GM19238 (cell line): ENCODE measurements around the gene ALKBH7.
"Not testable (repeated sequence)": the region's sequence is repeated elsewhere in the genome, so short reads cannot be mapped to it uniquely, and the experiment has no call there.

Experiments
- DNase-seq: peaks from one replicate; pipeline ENCODE4 v3.0.0; 2011; ENCODE audit warnings: low spot score; ENCODE audit not compliant: insufficient read length

ALKBH7 gene, protein sequence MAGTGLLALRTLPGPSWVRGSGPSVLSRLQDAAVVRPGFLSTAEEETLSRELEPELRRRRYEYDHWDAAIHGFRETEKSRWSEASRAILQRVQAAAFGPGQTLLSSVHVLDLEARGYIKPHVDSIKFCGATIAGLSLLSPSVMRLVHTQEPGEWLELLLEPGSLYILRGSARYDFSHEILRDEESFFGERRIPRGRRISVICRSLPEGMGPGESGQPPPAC

DNA sequence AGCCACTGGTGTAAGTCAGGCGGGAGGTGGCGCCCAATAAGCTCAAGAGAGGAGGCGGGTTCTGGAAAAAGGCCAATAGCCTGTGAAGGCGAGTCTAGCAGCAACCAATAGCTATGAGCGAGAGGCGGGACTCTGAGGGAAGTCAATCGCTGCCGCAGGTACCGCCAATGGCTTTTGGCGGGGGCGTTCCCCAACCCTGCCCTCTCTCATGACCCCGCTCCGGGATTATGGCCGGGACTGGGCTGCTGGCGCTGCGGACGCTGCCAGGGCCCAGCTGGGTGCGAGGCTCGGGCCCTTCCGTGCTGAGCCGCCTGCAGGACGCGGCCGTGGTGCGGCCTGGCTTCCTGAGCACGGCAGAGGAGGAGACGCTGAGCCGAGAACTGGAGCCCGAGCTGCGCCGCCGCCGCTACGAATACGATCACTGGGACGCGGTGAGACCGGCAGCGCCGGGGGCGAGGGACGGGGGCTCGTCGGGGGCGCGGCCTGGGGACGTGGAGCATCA, at the start of gene ALKBH7:
TSS of gene ALKBH7 (plus strand) at position 201 of the 502 bp plus-strand sequence. CDS start at position 228, 27 bp downstream.
- DNase-seq = peak; percentile 91

DNA sequence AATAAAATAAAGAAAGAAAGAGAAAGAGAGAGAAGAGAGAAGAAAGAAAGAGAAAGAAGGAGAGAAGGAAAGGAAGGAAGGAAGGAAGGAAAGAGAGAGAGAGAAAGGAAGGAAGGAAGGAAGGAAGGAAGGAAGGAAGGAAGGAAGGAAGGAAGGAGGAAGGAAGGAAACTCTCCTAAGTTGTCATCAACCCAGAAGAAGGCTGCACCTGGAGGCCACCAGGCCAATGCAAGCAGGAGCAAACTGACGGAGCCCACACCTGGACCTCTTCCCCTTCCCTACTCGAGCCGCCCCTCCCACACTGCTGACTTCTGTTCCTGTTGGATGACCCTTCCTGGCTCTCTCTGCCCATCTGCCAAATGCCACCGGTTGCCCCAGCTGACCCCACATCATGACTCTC, 47.8 kb upstream of the ALKBH7 start:
- DNase-seq = no peak

DNA sequence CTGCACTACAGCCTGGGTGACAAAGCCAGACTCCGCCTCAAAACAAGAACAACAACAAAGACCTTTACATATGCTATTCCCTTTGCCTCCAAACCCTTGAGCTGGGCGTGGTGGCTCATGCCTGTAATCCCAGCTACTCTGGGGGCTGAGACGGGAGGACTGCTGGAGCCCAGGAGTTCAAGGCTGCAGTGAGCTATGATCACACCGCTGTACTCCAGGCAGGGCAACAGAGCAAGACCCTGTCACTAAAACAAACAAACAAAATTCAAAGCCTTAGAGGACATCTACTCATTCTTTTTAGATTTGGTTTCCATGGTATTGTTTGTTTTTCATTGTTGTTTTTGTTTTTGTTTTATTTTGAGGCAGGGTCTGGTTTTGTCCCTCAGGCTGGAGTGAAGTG, 47.0 kb upstream of the ALKBH7 start:
- no peak for DNase-seq

DNA sequence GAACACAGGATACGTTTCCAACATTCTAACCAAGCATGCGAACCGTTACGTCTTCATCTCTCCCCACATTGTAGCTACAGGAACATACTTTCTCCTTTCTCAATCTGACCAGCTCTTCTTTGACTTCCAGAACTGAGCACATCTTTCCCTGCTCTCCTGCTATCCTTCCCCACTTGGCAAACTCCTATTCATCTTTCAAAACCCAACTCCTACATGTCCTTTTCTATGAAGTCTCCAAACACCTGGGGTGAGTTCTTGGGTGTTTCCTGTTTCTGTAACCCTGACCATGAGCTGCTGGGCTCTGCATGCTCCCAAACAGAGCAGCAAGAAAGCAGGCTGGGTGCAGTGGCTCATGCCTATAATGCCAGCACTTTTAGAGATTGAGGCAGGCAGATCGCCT, 45.8 kb upstream of the ALKBH7 start:
- DNase-seq = no peak

DNA sequence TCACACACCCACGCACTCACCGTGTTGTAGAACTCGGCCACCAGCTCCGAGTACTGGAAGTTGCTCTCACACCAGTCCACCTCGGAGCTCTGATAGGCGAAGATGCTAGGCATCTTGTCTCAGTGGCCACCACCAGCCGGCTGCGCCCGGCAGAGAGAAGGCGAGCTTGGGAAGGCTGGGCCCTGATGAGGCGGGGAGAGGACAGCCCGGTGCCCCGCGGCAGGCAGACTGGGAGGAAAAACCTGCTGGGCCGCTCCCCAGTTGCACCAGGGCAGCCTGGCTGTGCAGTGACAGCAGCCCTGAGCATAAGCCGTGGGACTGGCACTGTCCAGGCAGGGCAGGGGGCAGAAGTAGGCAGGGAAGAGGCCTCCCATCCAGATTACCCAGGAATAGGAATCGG, 39.2 kb upstream of the ALKBH7 start, which contains the start of gene ACER1:
TSS of gene ACER1 (minus strand) at position 174 of the 400 bp plus-strand sequence. CDS start at position 113, 61 bp downstream.
- DNase-seq = no peak

DNA sequence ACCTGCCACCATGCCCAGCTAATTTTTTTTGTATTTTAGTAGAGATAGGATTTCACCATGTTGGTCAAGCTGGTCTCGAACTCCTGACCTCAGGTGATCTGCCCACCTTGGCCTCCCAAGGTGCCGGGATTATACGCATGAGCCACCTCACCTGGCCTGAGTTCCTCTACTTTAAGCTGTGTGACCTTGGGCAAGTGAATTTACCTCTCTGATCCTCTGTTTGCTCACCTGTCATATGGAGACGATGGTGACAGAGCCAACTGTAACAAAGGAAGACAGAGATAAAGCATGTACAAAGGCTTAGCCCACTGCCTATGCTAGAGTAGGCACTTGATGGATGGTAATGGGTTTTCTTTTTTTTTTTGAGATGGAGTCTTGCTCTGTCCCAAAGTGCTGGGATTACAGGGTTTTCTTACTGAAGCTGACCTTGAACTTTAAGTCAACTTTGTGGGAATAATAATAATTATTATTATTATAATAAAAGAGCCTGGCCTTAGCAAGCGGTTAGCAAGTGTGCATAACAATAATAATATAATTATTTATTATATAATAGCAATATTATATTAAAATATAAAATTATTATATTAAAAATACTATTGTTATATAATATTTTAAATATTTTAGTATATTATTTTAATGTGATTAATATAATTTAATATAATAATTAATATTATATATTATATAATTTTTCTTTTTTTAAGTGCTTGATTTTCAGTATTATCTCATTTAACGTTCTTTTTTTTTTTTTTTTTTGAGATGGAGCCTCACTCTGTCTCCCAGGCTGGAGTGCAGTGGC, 37.9 kb upstream of the ALKBH7 start:
- no peak for DNase-seq

DNA sequence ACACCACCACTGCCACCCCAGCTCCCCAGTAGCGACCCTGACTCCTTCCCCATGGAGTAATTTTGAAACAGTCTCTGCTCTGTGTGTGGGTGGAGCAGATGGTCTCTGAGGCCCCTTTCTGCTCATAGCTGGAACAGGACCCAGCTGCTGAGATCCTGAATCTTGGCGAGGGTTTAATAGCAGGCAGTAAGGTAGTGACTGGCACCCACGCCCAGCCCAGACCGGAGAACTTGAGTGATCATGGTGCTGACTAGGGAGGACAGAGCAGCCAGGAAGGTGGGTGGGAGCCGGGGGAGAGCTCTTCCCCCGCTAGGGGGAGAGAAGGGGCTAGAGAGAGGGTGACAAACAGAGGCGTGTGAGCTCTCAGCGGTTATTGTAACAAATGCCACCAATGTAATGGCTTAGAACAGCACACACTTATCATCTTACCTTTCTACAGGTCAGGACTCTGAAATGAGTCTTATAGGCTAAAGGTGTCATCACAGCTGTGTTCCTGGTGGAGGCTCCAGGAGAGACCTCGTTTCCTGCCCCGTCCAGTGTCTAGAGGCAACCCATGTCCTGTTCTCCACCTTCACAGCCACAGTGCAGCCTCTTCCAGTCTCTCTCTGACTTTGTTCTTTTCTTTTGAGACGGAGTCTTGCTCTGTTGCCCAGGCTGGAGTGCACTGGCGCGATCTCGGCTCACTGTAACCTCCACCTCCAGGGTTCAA, 31.9 kb upstream of the ALKBH7 start:
- DNase-seq = no peak

DNA sequence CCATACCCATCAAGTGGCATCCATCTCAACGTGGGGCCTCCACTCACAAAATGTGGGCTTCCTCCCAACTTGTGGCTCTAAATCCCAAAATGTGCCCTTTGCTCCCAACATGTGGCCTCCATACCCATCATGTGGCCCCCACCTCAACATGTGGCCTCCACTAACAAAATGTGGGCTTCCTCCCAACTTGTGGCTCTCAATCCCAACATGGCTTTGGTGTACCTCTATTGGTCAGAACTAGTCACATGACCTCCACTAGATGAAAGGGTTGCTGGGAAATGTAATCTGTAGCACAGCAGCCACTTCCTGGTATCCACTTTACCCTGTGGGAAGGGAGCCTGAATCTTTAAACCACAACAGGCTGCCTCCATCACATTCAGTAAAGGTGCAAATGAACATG, 29.1 kb upstream of the ALKBH7 start:
- no peak for DNase-seq

DNA sequence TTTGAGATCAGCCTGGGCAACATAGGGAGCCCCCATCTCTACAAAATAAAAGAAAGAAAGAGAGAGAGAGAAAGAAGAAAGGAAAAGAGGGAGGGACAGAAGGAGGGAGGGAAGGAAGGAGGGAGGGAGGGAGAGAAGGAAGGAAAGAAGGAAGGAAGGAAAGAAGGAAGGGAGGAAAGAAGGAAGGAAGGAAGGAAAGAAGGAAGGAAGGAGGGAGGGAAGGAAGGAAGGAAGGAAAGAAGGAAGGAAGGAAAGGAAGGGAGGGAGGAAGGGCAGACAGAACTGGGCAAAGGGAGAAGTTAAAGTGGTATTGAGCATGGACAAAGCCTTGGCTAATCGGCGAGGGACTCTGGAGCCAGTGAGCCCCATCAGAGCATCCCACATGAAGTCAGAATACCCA, 23.3 kb upstream of the ALKBH7 start:
- DNase-seq = not testable (repeated sequence)

DNA sequence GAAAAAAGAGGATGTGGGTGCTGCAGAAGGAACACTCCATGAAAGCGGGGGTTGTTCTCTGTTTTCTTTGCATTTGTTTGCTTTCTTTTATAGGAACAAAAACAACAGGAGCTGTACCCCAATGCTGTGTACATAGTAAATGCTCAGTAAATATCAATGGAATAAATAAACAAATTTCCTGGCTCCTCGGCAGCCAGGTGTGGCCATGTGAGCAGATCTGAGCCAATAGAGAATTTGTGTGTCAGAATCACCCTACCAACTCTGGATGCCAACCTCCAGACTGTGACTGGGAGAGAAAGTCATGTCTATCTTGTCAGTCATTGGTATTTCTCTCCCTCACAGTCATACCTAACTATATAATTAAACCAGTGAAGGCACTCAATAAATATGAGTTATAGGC, 21.9 kb upstream of the ALKBH7 start:
- no peak for DNase-seq

DNA sequence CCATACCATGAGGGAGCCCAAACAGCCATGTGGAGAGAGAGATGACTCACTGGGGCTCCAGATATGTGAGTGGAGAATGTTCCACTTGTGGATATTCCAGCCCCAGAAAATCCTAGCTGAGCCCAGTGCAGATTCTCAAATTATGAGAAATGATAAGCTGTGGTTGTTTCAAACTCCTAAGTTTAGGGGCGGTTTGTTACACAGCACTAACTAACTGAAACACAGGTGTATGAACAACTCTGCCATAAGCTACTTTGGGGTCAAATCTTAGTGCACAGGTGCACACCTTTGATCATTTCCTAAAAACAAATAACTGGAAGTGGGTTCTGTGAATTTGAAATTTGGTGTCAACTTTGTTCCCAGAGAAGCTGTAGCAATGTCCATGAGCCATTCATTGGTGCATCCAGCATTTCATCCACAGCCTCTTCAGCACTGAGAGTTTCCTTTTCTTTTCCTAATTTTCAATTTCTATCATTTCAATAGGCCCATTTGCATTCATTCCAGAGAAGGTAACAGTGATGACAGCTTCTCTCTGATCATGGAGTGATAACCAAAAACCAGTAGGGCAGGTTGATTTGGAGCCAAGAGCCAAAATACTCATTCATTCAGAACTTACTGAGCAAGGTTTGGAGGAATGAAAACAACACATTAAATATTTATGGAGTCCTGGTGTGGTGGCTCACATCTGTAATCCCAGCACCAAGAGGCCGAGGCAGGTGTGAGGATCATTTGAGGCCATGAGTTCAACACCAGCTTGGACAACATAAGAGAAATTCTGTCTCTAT, 20.0 kb upstream of the ALKBH7 start:
- DNase-seq = no peak

DNA sequence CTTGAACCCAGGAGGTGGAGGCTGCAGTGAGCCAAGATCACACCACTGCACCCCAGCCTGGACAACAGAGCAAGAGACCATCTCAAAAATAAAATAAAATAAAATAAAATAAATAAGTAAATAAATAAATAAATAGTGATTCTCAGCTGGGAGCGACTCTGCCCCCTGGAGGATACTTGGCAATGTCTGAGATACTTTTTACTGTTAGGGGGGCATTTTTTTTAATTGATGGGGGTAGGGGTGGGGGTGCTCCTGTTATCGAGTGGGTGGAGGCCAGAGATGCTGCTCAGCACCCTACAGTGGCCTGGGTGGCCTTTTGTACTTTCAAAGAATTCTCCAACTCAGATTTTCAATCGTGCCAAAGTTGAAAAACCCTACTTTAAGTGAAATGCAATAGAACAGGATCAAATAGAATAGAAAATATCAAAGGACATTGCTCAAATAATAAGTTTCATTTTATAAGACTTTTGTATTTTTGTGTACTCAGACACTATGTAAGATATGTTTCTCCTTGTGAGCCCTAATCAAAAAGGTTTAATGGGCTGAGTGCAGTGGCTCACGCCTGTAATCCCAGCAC, 18.4 kb upstream of the ALKBH7 start:
- DNase-seq = no peak

DNA sequence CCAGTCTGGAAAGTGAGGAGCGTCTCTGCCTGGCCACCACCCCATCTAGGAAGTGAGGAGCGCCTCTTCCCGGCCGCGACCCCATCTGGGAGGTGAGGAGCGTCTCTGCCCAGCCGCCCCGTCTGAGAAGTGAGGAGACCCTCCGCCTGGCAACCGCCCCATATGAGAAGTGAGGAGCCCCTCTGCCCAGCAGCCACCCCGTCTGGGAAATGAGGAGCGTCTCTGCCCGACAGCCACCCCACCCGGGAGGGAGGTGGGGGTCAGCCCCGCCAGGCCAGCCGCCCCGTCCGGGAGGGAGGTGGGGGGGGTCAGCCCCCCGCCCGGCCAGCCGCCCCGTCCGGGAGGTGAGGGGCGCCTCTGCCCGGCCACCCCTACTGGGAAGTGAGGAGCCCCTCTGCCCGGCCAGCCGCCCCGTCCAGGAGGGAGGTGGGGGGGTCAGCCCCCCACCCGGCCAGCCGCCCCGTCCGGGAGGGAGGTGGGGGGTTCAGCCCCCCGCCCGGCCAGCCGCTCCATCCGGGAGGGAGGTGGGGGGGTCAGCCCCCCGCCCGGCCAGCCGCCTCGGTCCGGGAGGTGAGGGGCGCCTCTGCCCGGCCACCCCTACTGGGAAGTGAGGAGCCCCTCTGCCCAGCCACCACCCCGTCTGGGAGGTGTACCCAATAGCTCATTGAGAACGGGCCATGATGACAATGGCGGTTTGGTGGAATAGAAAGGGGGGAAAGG, 17.1 kb upstream of the ALKBH7 start:
- not testable (repeated sequence) for DNase-seq

DNA sequence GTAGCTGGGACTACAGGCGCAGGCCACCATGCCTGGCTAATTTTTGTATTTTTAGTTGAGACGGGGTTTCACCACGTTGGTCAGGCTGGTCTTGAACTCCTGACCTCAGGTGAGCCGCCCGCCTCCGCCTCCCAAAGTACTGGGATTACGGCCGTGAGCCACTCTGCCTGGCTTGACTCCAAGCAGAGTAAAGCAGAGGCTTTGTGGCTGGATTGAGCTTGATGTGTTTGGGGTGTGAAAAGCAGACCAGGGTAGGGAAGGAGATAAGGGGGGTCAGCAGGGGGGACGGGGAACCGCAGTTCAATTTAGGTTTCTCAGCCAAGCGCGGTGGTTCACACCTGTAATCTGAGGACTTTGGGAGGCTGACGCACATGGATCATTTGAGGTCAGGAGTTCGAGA, 15.4 kb upstream of the ALKBH7 start:
- DNase-seq = no peak

DNA sequence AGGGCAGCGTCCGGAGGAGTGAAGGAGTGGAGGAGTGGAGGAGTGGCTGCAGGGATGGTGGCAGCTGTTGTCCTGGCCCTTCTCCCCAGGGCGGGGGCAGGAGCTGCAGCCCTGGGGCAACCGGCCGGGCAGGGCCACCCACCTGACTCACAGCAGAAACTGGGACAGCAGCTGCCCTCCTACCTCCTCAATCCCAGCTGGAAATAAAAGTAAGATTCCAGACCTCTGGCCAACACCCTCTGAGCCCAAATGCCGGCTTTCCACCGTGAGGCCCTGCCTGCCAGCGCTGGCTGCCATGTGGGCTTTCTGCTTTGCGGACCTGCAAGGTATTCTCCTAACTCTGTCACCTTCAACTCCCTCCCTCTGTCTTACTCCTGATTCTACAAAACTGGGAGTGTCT, 14.6 kb upstream of the ALKBH7 start:
- DNase-seq = no peak

DNA sequence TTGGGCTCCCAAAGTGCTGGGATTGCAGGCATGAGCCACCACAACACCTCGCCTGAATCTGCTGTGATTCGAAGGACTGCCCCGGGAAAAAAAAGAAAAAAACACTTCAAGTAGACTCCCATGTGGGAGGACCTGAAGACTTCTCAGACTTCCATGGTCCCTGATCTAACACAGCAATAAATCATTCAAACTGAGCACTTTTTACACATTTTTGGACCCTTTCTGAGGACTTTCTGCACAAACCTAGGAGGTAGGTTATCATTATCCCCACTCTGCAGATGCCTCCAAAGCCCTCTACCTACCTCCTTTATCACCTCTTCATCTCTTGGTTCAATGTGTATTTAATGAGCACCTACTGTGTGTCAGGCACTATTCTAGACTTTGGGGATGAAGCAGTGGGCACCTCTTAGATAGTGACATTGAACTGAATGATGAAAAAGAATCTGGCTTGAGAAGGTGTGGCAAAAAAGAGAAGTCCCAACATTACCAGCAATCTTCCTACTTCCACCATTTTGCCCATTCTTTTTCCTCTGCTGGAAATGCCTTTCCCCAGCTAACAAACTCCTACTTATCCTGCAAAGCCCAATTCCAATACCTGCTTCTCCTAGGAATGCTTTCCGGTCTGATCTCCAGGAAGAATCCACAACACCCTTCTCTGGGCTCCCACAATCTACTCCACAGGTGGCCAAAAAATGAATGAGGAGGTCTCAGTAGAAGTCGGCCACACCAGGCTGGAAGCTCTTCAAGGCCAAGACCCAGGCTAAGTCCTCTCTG, 12.8 kb upstream of the ALKBH7 start:
- DNase-seq = no peak

DNA sequence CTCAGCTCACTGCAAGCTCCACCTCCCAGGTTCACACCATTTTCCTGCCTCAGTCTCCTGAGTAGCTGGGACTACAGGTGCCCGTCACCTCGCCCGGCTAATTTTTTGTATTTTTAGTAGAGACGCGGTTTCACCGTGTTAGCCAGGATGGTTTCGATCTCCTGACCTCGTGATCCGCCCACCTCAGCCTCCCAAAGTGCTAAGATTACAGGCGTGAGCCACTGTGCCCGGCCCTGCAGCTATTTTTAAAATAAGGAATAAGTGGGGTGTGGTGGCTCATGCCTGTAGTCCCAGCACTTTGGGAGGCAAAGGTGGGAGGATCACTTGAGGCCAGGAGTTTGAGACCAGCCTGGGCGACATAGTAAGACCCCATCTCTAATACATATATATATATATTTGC, 12.1 kb upstream of the ALKBH7 start:
- DNase-seq = not testable (repeated sequence)

DNA sequence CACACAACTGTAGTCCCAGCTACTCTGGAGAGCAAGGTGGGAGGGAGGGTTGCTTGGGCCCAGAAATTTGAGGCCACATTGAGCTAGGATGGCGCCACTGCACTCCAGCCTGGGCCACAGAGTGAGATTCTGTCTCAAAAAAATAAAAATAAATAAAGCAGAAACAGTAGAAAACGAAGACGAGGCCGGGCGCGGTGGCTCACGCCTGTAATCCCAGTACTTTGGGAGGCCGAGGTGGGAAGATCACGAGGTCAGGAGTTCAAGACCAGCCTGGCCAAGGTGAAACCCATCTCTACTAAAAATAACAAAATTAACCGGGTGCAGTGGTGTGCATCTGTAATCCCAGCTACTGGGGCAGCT, 11.8 kb upstream of the ALKBH7 start:
- DNase-seq = not testable (repeated sequence)

DNA sequence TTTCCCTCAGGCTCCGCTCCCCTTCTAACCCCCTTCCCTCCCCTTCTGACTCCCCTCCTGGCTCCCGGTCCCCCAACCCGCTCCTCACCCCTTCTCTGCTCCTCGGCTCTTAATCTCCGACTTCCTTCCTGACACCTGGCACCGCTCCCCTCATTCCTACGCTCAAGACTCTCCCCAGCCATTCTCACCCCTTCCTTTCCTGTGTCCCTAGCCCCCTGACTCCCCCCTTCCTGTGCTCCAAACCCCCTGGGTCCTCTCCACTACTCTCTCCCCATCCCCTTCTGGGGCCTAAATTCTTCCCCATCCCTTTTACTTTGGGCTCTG, 10.6 kb upstream of the ALKBH7 start:
- DNase-seq = no peak

DNA sequence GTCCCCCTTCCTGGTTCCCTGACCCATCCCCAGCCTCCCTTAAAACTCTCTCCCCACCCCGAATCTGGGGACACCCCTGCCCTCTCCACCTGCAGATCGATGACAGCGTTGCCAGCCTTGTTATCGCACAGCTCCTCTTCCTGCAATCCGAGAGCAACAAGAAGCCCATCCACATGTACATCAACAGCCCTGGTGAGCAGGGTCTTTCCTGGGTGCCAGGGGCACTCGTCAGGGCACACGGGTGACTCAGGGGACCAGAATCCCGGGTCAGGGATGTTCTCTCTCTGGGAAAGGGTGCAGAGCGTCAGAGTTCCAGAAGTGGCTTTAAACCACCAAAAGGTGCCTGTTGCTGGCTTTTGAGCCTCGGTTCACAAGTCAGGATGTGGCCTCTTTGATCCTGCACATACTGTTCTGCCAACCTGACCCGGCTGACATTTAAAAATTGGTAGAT, 10.2 kb upstream of the ALKBH7 start:
- DNase-seq = no peak
